ENCODE data around the gene TMEM59. TPM values are rescaled to one million over a fixed set of nuclear protein-coding genes. Genes with fewer than 3 reads are reported as not detected.
"Not testable (repeated sequence)": the region's sequence is repeated elsewhere in the genome, so short reads cannot be mapped to it uniquely, and the experiment has no call there.

Gene TMEM59
- total and polyA plus RNA-seq, 12 donors: 98.2 to 474 (median 342) TPM

DNA sequence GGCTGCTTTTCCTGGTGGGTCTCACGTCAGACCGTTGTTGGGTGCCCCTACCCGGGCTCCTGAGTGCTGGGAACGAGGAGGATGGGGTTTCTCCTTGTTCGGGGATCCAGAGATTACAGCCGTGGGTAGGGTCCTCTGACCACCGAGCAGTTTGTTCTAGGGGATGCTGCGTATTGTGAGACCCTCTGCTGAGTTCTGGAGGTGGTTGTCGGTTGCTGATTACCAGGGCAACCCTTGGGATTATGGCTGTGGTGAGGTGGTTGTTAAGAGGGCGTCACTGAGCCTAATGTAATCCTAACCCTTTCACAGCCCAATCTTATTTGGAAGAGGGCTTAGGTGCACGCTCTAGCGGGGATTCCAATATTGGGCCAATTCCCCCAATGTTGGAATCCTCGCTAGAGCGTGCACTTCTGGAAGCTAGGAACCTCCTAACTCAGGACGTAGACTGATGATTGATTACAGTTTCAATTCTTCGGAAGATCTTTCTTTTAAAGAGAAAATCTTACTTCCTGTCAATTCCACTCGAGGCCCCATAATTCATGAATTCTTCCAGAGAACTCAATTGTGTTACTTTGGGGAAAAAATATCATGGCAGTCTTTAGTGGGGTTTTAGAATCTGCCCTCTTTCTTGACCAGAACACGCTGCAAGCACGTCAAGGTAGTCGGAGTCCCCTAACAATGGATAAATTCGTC, 887 bp upstream of the TMEM59 start:
- H3K27ac ChIP-seq: peak overlapping the region in 9 of 10 donors; percentile 85 to 98 (median 95)
- intact Hi-C loops (cut with DNase I): loop anchor here in 5 of 10 donors (1.0 to 10.0 kb wide), 8 partner anchors 107 to 661 kb away; partner anchors contain the start of genes IFT25 (in 2 of the 5), LRRC42 (in 2 of the 5), SSBP3 (in 1 of the 5) and TTC4 (in 1 of the 5)
- H3K4me3 ChIP-seq: peak overlapping the region; percentile 37 to 93 (median 83)
- H3K27me3 ChIP-seq: no peaks in the 10 kb centered on the region
- H3K9me3 ChIP-seq: no peaks in the 10 kb centered on the region
- peaks cover 9 to 48% (median 41%) of the 10 kb centered on the region in 9 donors for H3K4me1 ChIP-seq
- ATAC-seq (peak in 6 of 8 donors; percentile 0 to 20 (median 4)), DNase-seq (no peak)
- no peak for TF ChIP-seq CTCF (IDR thresholded peaks at IDR 0.05)
- WGBS, 2 donors: 13 to 17% methylated on average over 21 of the region's 21 CpGs
- H3K36me3 ChIP-seq: peaks cover 0 to 15% (median 0%) of the 10 kb centered on the region in 9 donors

DNA sequence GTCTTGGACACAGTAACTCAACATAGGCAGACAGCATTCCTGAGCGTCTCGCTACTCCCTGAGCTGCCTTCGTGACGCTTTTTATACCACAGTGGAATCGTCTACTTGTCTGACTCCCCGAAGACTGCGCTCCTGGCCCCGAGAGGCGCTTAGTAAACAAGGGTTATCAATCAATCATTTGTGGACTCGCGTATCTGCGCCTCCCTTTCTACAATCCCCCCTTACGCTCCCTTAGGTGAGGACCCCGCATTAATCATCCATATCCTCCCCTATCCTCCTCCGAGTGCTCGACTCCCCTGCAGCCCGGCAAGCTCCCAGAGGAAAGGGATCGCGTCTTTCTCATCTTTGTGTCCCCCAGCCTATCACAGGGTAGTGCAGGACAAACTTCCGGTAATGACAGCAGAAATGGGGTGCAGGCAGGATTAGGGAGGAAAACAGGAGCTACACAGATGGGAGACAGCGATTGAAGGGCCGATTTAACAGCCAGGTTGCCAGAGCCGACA, 522 bp downstream of the TMEM59 start:
- Histone ChIP-seq H3K4me3 (peak overlapping the region; percentile 78 to 93 (median 85)), H3K27me3 (no peaks in the 10 kb centered on the region), H3K27ac (peak overlapping the region; percentile 81 to 98 (median 95)), H3K9me3 (no peaks in the 10 kb centered on the region), H3K36me3 (peaks cover 0 to 3% (median 0%) of the 10 kb centered on the region in 9 donors), H3K4me1 (peaks cover 9 to 62% (median 55%) of the 10 kb centered on the region in 9 donors)
- intact Hi-C loops (cut with DNase I): loop anchor here in 4 of 10 donors (5.0 to 10.0 kb wide), 7 partner anchors 105 to 662 kb away; partner anchors contain the start of genes IFT25 (in 2 of the 4), LRRC42 (in 2 of the 4), SSBP3 (in 1 of the 4) and TTC4 (in 1 of the 4)
- peak in 7 of 8 donors; percentile 16 to 38 (median 24) for ATAC-seq
- WGBS, 2 donors: 0% methylated on average over 23 of the region's 23 CpGs
- DNase-seq: peak in 1 of 2 donors; percentile 25
- no peak for TF ChIP-seq CTCF (IDR thresholded peaks at IDR 0.05)

- H3K36me3 ChIP-seq: peaks cover 0 to 3% (median 0%) of the 10 kb centered on the region in 9 donors
- WGBS, 2 donors: 4 to 5% methylated on average over 8 of the region's 8 CpGs
- H3K4me1 ChIP-seq: peaks cover 9 to 67% (median 60%) of the 10 kb centered on the region in 9 donors
- intact Hi-C loops (cut with DNase I): loop anchor here in 4 of 10 donors (5.0 to 10.0 kb wide), 7 partner anchors 105 to 663 kb away; partner anchors contain the start of genes IFT25 (in 2 of the 4), LRRC42 (in 2 of the 4), SSBP3 (in 1 of the 4) and TTC4 (in 1 of the 4)
- DNase-seq: no peak
- TF ChIP-seq CTCF (IDR thresholded peaks at IDR 0.05): no peak
- no peak for ATAC-seq
- H3K27ac ChIP-seq: peak overlapping the region in 9 of 10 donors; percentile 85 to 98 (median 95)
- no peaks in the 10 kb centered on the region for H3K27me3 ChIP-seq
- peak overlapping the region; percentile 78 to 93 (median 85) for H3K4me3 ChIP-seq
- H3K9me3 ChIP-seq: no peaks in the 10 kb centered on the region
These were observed 1.0 kb downstream of the TMEM59 start for GRCh38 chr1:54051933-54052430.

DNA sequence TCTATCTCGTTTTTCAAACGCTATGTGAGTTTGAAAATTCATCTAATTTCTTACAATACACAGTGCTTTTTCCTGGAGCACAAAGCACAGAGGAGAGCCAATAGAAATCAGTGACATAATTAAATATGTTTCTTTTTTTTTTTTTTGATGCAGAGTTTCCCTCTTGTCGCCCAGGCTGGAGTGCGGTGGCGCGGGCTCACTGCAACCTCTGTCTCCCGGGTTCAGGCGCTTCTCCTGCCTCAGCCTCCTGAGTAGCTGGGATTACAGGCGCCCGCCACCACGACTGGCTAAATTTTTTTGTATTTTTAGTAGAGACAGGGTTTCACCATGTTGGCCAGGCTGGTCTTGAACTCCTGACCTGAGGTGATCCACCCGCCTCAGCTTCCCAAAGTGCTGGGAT, 2.6 kb downstream of the TMEM59 start:
- intact Hi-C loops (cut with DNase I): loop anchor here in 4 of 10 donors (5.0 to 10.0 kb wide), 7 partner anchors 103 to 664 kb away; partner anchors contain the start of genes IFT25 (in 2 of the 4), LRRC42 (in 2 of the 4), SSBP3 (in 1 of the 4) and TTC4 (in 1 of the 4)
- H3K9me3 ChIP-seq, H3K27ac ChIP-seq, H3K27me3 ChIP-seq, H3K4me3 ChIP-seq, DNase-seq, ATAC-seq: not testable (repeated sequence)
- WGBS, 2 donors: 96 to 97% methylated on average over 12 of the region's 12 CpGs
- peaks cover 0 to 12% (median 0%) of the 10 kb centered on the region in 9 donors for H3K36me3 ChIP-seq
- peaks cover 9 to 81% (median 73%) of the 10 kb centered on the region in 9 donors for H3K4me1 ChIP-seq

Data from heart right ventricle (tissue), 16 donors.